ENCODE measurements around the gene PCNX3.

DNA sequence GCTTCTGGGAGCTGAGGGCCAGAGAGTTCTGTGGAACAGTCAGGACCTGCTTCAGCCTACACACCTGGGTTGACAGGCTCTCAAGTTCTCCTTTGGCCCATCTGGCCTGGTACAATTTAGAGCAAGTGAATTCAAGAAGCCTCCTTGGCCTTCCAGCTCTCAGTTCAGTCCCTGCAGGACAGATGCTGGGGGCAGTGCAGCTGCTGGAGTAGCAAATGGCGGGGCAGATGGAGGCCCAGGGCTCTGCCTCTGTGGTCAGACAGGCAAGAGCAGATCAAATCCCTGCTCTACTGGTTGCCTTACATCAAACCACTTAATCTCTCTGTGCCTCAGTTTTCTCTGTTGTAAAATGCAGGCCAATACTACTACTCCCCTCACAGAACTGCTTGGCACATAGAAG is 11.3 kb upstream of the PCNX3 start:
- TF ChIP-seq ZNF766 (CRISPR knock-in tag; IDR thresholded peaks at IDR 0.05; ENCODE audit: borderline replicate concordance): no peak
- no peak for TF ChIP-seq ZBTB21 (CRISPR knock-in tag; IDR thresholded peaks at IDR 0.05)
- TF ChIP-seq EZH2 (conservative IDR thresholded peaks at IDR 0.05; ENCODE audit: low read depth, low read length): no peak
- TF ChIP-seq, protein P1, sequence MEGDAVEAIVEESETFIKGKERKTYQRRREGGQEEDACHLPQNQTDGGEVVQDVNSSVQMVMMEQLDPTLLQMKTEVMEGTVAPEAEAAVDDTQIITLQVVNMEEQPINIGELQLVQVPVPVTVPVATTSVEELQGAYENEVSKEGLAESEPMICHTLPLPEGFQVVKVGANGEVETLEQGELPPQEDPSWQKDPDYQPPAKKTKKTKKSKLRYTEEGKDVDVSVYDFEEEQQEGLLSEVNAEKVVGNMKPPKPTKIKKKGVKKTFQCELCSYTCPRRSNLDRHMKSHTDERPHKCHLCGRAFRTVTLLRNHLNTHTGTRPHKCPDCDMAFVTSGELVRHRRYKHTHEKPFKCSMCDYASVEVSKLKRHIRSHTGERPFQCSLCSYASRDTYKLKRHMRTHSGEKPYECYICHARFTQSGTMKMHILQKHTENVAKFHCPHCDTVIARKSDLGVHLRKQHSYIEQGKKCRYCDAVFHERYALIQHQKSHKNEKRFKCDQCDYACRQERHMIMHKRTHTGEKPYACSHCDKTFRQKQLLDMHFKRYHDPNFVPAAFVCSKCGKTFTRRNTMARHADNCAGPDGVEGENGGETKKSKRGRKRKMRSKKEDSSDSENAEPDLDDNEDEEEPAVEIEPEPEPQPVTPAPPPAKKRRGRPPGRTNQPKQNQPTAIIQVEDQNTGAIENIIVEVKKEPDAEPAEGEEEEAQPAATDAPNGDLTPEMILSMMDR (CRISPR knock-in tag; IDR thresholded peaks at IDR 0.05): no peak
- no peak for TF ChIP-seq ZKSCAN1 (IDR thresholded peaks at IDR 0.05; ENCODE audit: low read length)
